Natural killer cell treated with Interleukin-12 subunit alpha and Interleukin-12 subunit beta and Interleukin-15 and Interleukin-18, amount 100 ng/mL, for 72 hours (primary cell): ENCODE data around the gene NAT16. TPM values are rescaled to one million over a fixed set of nuclear protein-coding genes. Genes with fewer than 3 reads are reported as not detected.

Source experiments
- ATAC-seq, 2 donors: fragments of 150-1000 bp; cut with Tn5 transposase in 1 of 2; sonication (Bioruptor Pico), chemical (Tn5 transposase) in 1 of 2; 2 replicates each; pipeline ENCODE4 v1.10.0; 2021
- DNase-seq: peaks from one replicate; pipeline ENCODE4 v3.0.0; 2022; ENCODE audit warnings: low spot score
- H3K27ac Mint-ChIP-seq, 2 donors: 1 replicate in 1 of 2; 2 replicates in 1 of 2; pipeline ENCODE4 v1.8.0; 2022; ENCODE audit warnings: mixed read lengths in 2 of 2, mild to moderate bottlenecking in 1 of 2, moderate library complexity in 1 of 2
- H3K27me3 Mint-ChIP-seq, 2 donors: 1 replicate in 1 of 2; 2 replicates in 1 of 2; pipeline ENCODE4 v1.8.0; 2022; ENCODE audit warnings: mixed read lengths in 2 of 2
- H3K36me3 Mint-ChIP-seq: one replicate; pipeline ENCODE4 v1.8.0; 2022; ENCODE audit warnings: mixed read lengths
- H3K4me1 Mint-ChIP-seq, 2 donors: 1 replicate in 1 of 2; 2 replicates in 1 of 2; pipeline ENCODE4 v1.8.0; 2022; ENCODE audit warnings: low read depth in 2 of 2, mixed read lengths in 2 of 2, mild to moderate bottlenecking in 1 of 2
- H3K4me3 Mint-ChIP-seq: one replicate; pipeline ENCODE4 v1.8.0; 2022; ENCODE audit warnings: mixed read lengths
- H3K9me3 Mint-ChIP-seq: 2 replicates; pipeline ENCODE4 v1.8.0; 2022; ENCODE audit warnings: mixed read lengths
- total RNA-seq, 2 donors: library from RNA; stranded (reverse); gene quantifications; one replicate each; pipeline ENCODE4 v1.2.3, GENCODE V29; 2022

The NAT16 gene
- total RNA-seq, 2 donors from 2014 or later, result not detected

DNA sequence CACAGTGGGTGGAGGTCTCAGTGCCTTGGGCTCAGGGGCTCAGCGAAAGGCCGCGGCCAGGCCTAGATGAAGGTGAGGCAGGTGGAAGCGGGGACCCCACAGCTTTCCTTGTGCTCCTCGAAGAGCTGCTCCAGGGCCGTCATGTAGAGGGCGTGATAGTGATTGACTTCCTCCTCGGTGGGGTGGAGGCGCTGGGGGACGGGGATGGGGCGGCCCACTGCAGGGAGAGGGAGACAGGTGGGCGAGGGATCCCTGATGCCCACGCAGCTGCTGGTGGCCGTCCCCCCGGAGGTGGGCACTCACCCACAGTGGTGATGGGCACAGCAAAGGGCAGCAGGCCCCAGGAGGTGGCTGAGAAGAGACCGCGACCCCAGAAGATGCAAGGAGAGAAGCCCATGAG lies 15.8 kb upstream of the NAT16 start:
- ATAC-seq, result no peak
- no peaks in the 10 kb centered on the region for H3K36me3 Mint-ChIP-seq
- peaks cover 0 to 2% of the 10 kb centered on the region in 2 donors for H3K4me1 Mint-ChIP-seq
- no peak overlapping the region for H3K4me3 Mint-ChIP-seq
- no peak for DNase-seq
- H3K9me3 Mint-ChIP-seq, result no peaks in the 10 kb centered on the region
- H3K27ac Mint-ChIP-seq, result no peak overlapping the region
- peaks cover 0 to 10% of the 10 kb centered on the region in 2 donors for H3K27me3 Mint-ChIP-seq

- Mint-ChIP-seq H3K27me3 (peaks cover 9 to 11% of the 10 kb centered on the region in 2 donors), H3K27ac (no peak overlapping the region), H3K4me3 (no peak overlapping the region), H3K4me1 (peaks cover 0 to 2% of the 10 kb centered on the region in 2 donors), H3K36me3 (no peaks in the 10 kb centered on the region), H3K9me3 (no peaks in the 10 kb centered on the region)
- DNase-seq (no peak), ATAC-seq (no peak)
Measured at GRCh38 chr7:101189109-101189508, 9.0 kb upstream of the NAT16 start.

DNA sequence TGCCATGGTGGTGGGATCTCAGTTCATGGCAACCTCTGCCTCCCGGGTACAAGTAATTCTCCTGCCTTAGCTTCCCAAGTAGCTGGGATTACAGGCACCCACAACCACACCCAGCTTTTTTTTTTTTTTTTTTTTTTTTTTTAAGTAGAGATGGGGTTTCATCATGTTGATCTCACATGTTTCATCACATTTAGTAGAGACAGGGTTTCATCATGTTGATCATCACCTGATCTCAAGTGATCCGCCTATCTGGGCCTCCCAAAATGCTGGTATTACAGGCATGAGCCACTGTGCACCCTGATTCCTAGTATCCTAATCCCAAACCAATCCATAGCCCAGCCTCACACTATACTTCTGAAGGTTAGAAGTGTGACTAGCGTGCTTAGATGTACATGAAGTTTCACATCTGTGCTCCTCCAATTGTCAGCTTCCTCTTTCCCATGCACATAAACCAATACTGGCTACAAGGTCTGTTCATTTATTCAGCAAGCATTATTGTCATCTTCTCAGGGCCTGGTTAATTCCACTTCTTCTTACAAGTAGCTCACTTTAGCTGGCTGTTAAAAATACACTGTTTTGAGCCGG lies 6.8 kb upstream of the NAT16 start:
- Mint-ChIP-seq H3K4me1 (peaks cover 0 to 7% of the 10 kb centered on the region in 2 donors), H3K4me3 (no peak overlapping the region), H3K27me3 (peaks cover 16 to 20% of the 10 kb centered on the region in 2 donors), H3K36me3 (no peaks in the 10 kb centered on the region), H3K27ac (no peak overlapping the region), H3K9me3 (no peaks in the 10 kb centered on the region)
- ATAC-seq (no peak), DNase-seq (no peak)

GRCh38 chr7:101186194-101186593 lies 6.1 kb upstream of the NAT16 start:
- DNase-seq (no peak), ATAC-seq (no peak)
- H3K9me3 Mint-ChIP-seq, result no peaks in the 10 kb centered on the region
- peaks cover 0 to 7% of the 10 kb centered on the region in 2 donors for H3K4me1 Mint-ChIP-seq
- no peaks in the 10 kb centered on the region for H3K36me3 Mint-ChIP-seq
- H3K27ac Mint-ChIP-seq, result no peak overlapping the region
- no peak overlapping the region for H3K4me3 Mint-ChIP-seq
- peaks cover 18 to 22% of the 10 kb centered on the region in 2 donors for H3K27me3 Mint-ChIP-seq

DNA sequence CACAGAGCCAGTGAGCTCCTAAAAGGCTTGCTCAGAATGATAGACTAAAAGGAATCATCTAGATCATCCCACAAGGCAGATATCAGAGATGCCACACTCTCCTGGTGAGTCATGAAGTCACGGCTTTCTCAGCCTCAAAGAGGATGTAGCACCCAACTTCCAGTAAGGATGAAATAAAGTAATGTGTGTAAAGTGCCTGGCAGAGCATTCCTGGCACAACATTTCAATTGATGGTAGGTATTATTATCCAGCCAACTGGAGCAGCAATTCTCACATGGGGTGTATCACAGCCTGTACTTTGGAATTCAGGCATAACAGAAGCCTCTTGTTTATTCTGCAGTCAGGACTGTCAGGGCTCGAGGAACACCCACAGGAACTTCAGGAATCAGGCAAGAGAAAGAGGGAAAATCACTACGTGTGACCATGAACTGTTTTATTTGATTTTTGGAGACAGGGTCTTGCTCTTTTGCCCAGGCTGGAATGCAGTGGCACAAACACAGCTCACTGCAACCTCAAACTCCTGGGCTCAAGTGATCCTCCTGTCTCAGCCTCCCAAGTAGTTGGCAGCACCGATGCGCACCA lies 5.3 kb upstream of the NAT16 start:
- Mint-ChIP-seq H3K4me3 (no peak overlapping the region), H3K36me3 (no peaks in the 10 kb centered on the region), H3K27ac (no peak overlapping the region), H3K27me3 (peaks cover 22 to 23% of the 10 kb centered on the region in 2 donors), H3K4me1 (peaks cover 0 to 7% of the 10 kb centered on the region in 2 donors), H3K9me3 (no peaks in the 10 kb centered on the region)
- DNase-seq (no peak), ATAC-seq (no peak)

DNA sequence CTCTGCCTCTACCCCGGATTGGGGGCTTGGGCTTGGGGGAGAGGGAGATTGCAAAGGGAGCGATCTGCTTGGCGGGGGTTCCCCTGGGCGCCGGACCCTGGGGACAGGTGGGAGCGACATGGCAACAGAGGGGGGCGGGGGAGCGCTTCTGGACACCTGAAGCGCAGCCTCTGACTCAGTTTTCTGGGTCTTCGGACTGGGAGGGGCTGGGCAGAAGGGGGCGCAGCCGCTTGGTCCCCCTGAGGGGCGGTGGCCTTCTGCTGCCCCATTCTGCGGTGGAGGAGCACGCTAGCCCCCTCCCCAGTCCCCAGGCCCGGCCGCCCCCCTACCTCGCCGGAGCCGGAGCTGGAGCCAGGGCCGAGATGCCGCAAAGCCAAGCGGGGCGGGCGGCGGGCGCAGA lies 380 bp downstream of the NAT16 start:
- Mint-ChIP-seq H3K4me1 (peaks cover 0 to 7% of the 10 kb centered on the region in 2 donors), H3K4me3 (no peak overlapping the region), H3K9me3 (no peaks in the 10 kb centered on the region), H3K27me3 (peaks cover 45 to 47% of the 10 kb centered on the region in 2 donors), H3K27ac (no peak overlapping the region), H3K36me3 (no peaks in the 10 kb centered on the region)
- DNase-seq (no peak), ATAC-seq (no peak)

- ATAC-seq (no peak), DNase-seq (no peak)
- H3K9me3 Mint-ChIP-seq, result no peaks in the 10 kb centered on the region
- H3K27me3 Mint-ChIP-seq, result peaks cover 48 to 49% of the 10 kb centered on the region in 2 donors
- H3K4me1 Mint-ChIP-seq, result peaks cover 3 to 12% of the 10 kb centered on the region in 2 donors
- H3K27ac Mint-ChIP-seq, result no peak overlapping the region
- H3K4me3 Mint-ChIP-seq, result no peak overlapping the region
- no peaks in the 10 kb centered on the region for H3K36me3 Mint-ChIP-seq
Measured at GRCh38 chr7:101179117-101179516, 976 bp downstream of the NAT16 start.

GRCh38 chr7:101177644-101178043 lies 2.4 kb downstream of the NAT16 start:
- no peaks in the 10 kb centered on the region for H3K9me3 Mint-ChIP-seq
- H3K4me1 Mint-ChIP-seq, result peaks cover 8 to 15% of the 10 kb centered on the region in 2 donors
- H3K4me3 Mint-ChIP-seq, result no peak overlapping the region
- no peak for DNase-seq
- no peaks in the 10 kb centered on the region for H3K36me3 Mint-ChIP-seq
- ATAC-seq, result no peak
- peaks cover 53 to 58% of the 10 kb centered on the region in 2 donors for H3K27me3 Mint-ChIP-seq
- no peak overlapping the region for H3K27ac Mint-ChIP-seq

GRCh38 chr7:101175664-101176063 lies 4.4 kb downstream of the NAT16 start:
- peaks cover 20 to 21% of the 10 kb centered on the region in 2 donors for H3K4me1 Mint-ChIP-seq
- DNase-seq (no peak), ATAC-seq (no peak)
- H3K27me3 Mint-ChIP-seq, result peaks cover 55 to 65% of the 10 kb centered on the region in 2 donors
- no peak overlapping the region for H3K27ac Mint-ChIP-seq
- no peak overlapping the region for H3K4me3 Mint-ChIP-seq
- no peaks in the 10 kb centered on the region for H3K9me3 Mint-ChIP-seq
- no peaks in the 10 kb centered on the region for H3K36me3 Mint-ChIP-seq

DNA sequence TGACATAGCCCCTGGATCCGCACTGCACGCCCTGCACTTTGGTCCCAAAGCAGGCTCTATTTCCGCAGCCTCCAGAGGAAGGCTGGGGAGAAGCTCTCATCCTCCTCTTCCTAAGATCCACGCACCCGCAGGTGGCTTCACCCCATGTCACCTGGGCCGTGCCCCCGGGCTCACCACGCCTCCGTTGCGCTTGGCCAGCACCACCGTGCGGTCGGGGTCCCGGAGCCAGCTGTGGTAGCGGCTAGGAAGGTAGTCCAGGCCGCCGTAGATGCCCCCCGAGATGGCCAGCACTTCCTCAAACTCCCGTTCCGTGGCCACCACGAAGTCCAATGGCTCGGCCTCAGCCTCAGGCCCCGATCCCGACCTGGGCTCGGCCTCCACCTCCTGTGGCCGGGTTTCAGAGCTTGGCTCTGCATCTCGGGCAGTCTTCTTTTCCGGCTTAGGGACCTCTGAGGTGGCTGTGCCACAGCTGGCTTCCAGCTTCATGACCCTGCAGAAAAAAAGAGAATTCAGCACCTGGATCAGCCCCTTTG lies 5.7 kb downstream of the NAT16 start:
- no peak for DNase-seq
- Mint-ChIP-seq H3K36me3 (no peaks in the 10 kb centered on the region), H3K4me3 (peak overlapping the region; percentile 55), H3K27ac (no peak overlapping the region), H3K9me3 (no peaks in the 10 kb centered on the region), H3K4me1 (peaks cover 28 to 29% of the 10 kb centered on the region in 2 donors), H3K27me3 (peaks cover 61 to 78% of the 10 kb centered on the region in 2 donors)
- no peak for ATAC-seq

DNA sequence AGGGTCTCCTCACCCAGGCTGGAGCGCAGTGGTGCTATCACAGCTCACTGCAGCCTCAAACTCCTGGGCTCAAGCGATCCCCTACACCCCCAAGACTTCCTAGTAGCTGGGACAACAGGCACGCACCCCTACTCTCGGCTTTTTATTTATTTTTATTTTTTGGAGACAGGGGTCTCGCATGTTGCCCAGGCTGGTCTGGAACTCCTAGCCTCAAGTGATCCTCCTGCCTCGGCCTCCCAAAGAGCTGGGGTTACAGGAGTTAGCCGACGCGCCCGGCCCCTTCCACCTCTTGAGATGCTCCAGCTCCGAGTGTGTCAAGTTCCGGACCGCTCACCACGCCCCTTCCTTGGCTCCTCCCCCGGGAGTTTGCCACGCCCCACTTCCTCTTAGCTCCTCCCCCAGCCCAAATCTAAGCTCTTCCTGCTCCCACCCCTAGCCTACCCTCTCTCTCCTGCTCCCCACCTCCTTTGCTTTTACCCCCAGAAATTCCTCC lies 6.3 kb downstream of the NAT16 start:
- no peak overlapping the region for H3K27ac Mint-ChIP-seq
- ATAC-seq (peak; percentile 85 to 89), DNase-seq (peak; percentile 77)
- H3K27me3 Mint-ChIP-seq, result peaks cover 60 to 78% of the 10 kb centered on the region in 2 donors
- no peaks in the 10 kb centered on the region for H3K36me3 Mint-ChIP-seq
- H3K9me3 Mint-ChIP-seq, result no peaks in the 10 kb centered on the region
- peaks cover 34% of the 10 kb centered on the region in 2 donors for H3K4me1 Mint-ChIP-seq
- H3K4me3 Mint-ChIP-seq, result peak overlapping the region; percentile 55

GRCh38 chr7:101172854-101173751 lies 7.0 kb downstream of the NAT16 start:
- DNase-seq, result no peak
- ATAC-seq, result no peak
- H3K4me3 Mint-ChIP-seq, result peak overlapping the region; percentile 32
- H3K4me1 Mint-ChIP-seq, result peaks cover 39 to 40% of the 10 kb centered on the region in 2 donors
- H3K27ac Mint-ChIP-seq, result no peak overlapping the region
- no peaks in the 10 kb centered on the region for H3K36me3 Mint-ChIP-seq
- H3K27me3 Mint-ChIP-seq, result peaks cover 65 to 84% of the 10 kb centered on the region in 2 donors
- no peaks in the 10 kb centered on the region for H3K9me3 Mint-ChIP-seq

- H3K9me3 Mint-ChIP-seq, result no peaks in the 10 kb centered on the region
- peaks cover 67 to 92% of the 10 kb centered on the region in 2 donors for H3K27me3 Mint-ChIP-seq
- peak overlapping the region; percentile 32 for H3K4me3 Mint-ChIP-seq
- no peak for ATAC-seq
- no peak for DNase-seq
- H3K27ac Mint-ChIP-seq, result no peak overlapping the region
- peaks cover 41 to 42% of the 10 kb centered on the region in 2 donors for H3K4me1 Mint-ChIP-seq
- H3K36me3 Mint-ChIP-seq, result no peaks in the 10 kb centered on the region
Measured at GRCh38 chr7:101172005-101172853, 7.9 kb downstream of the NAT16 start.
